GM12878 (cell line): ENCODE data around the gene TOR1A. TPM values are rescaled to one million over a fixed set of nuclear protein-coding genes. Genes with fewer than 3 reads are reported as not detected.

Source experiments
- ATAC-seq: fragments of 200-7000 bp; cut with Tn5 transposase; 3 replicates; pipeline ENCODE4 v1.9.1; 2020; ENCODE audit warnings: mild to moderate bottlenecking, moderate library complexity
- BruUV-seq: library from RNA; stranded (reverse); fragments of 400-500 nt; replicated peaks from 2 replicates; lab custom pipeline; 2021; lab: Mats Ljungman, UMichigan
- CTCF ChIA-PET: fragments of 300-600 bp; sonication (Branson Sonifier 250); formaldehyde crosslinking; extraction: SDS; loops from one replicate; lab custom pipeline; 2021; ENCODE audit warnings: inconsistent platforms; lab: Yijun Ruan, JAX
- POLR2A ChIA-PET: fragments of 350-600 bp; formaldehyde crosslinking; extraction: SDS; loops from one replicate; lab custom pipeline; 2021; ENCODE audit warnings: inconsistent platforms; lab: Charles Lee
- RAD21 ChIA-PET: fragments of 300-600 bp; sonication (Branson Sonifier 250); formaldehyde crosslinking; loops from one replicate; lab custom pipeline; 2023; ENCODE audit warnings: antibody characterized with exemption; ENCODE audit not compliant: unreplicated experiment; lab: Charles Lee
- SMC1A ChIA-PET: fragments of 300-600 bp; sonication (Branson Sonifier 250); formaldehyde crosslinking; loops from one replicate; lab custom pipeline; 2023; ENCODE audit not compliant: unreplicated experiment, uncharacterized antibody; lab: Charles Lee
- DNase-seq: peaks from one replicate; pipeline ENCODE4 v3.0.0-alpha.2; 2011; ENCODE audit warnings: low read depth, low spot score
- FAIRE-seq: peaks from 3 replicates; lab custom pipeline; 2011; peaks lifted over from hg19 to GRCh38; lab: Jason Lieb, UNC
- H2AFZ ChIP-seq: 2 replicates; pipeline ENCODE4 v1.6.0; 2011; ENCODE audit warnings: low read depth, low read length, control low read depth; ENCODE audit not compliant: control insufficient read depth
- H3K27ac ChIP-seq: 2 replicates; pipeline ENCODE4 v1.5.1; 2011; ENCODE audit warnings: control low read depth; ENCODE audit not compliant: control insufficient read depth, insufficient read depth
- H3K27me3 ChIP-seq, 2 experiments: replicated peaks in 1 of 2; 2 replicates each; pipeline versions ENCODE4 v1.6.0 to v1.6.1; 2011; ENCODE audit warnings: low read length in 1 of 2; ENCODE audit not compliant: control insufficient read depth in 2 of 2, insufficient read depth in 2 of 2
- H3K36me3 ChIP-seq, 2 experiments: 2 replicates each; pipeline ENCODE4 v1.5.1; 2011; ENCODE audit warnings: low read length in 1 of 2; ENCODE audit not compliant: control insufficient read depth in 2 of 2, insufficient read depth in 2 of 2
- H3K4me1 ChIP-seq: 2 replicates; pipeline ENCODE4 v1.6.1; 2011; ENCODE audit warnings: mild to moderate bottlenecking, low read length, moderate library complexity, mixed read lengths; ENCODE audit not compliant: control insufficient read depth, insufficient read depth
- H3K4me2 ChIP-seq: 2 replicates; pipeline ENCODE4 v1.6.0; 2011; ENCODE audit warnings: control low read depth; ENCODE audit not compliant: control insufficient read depth, insufficient read depth
- H3K4me3 ChIP-seq: fragments of 200-600 bp; sonication (generic); 2 replicates; pipeline ENCODE4 v1.5.1; 2016
- H3K79me2 ChIP-seq: 2 replicates; pipeline ENCODE4 v1.6.0; 2011; ENCODE audit warnings: low read length; ENCODE audit not compliant: control insufficient read depth, insufficient read depth
- H3K9ac ChIP-seq: 2 replicates; pipeline ENCODE4 v1.8.0; 2011; ENCODE audit warnings: low read length, control low read depth, mixed read lengths; ENCODE audit not compliant: control insufficient read depth, insufficient read depth
- H3K9me3 ChIP-seq: replicated peaks from 3 replicates; pipeline ENCODE4 v1.5.1; 2011; ENCODE audit warnings: mild to moderate bottlenecking, low read length; ENCODE audit not compliant: control insufficient read depth, insufficient read depth
- H4K20me1 ChIP-seq: 2 replicates; pipeline ENCODE4 v1.6.0; 2011; ENCODE audit not compliant: control insufficient read depth, insufficient read depth
- CHD1 ChIP-seq: IDR thresholded peaks from 2 replicates; pipeline ENCODE4 v1.6.1; 2012; ENCODE audit warnings: low read depth, low read length, improper control_type of control experiment
- ELK1 ChIP-seq: IDR thresholded peaks from 2 replicates; pipeline ENCODE4 v1.6.1; 2012; ENCODE audit warnings: low read depth, low read length, improper control_type of control experiment
- USF1 ChIP-seq: IDR thresholded peaks from 2 replicates; pipeline ENCODE4 v1.6.1; 2011; ENCODE audit warnings: borderline replicate concordance, low read depth, mild to moderate bottlenecking, moderate library complexity, mixed read lengths, low read length; ENCODE audit not compliant: insufficient read depth; ENCODE audit errors: extremely low read length
- WGBS: methylation state at CpG from one replicate; pipeline ENCODE4 v1.1.6; 2016; ENCODE audit warnings: low lambda C conversion rate; ENCODE audit not compliant: insufficient replicate concordance, insufficient coverage; ENCODE audit errors: missing lambda C conversion rate; 5-methylcytosine and 5-hydroxymethylcytosine counted together
- in situ Hi-C: fragments of 300-500 bp; cut with MboI; formaldehyde crosslinking; loops from 9 replicates; pipeline ENCODE4 v1.14.3; 2018; ENCODE audit warnings: mixed read lengths
- intact Hi-C: fragments of 100-400 bp; cut with micrococcal nuclease; formaldehyde crosslinking; loops from one replicate; pipeline ENCODE4 v1.14.2; 2022; ENCODE audit not compliant: unreplicated experiment
- polyA plus RNA-seq, 11 experiments: library from polyadenylated mRNA; depleted of rRNA in 4 of 11; unstranded in 6 of 11; stranded (reverse) in 5 of 11; fragments of >200 nt; fragmentation: Nextera tagmentation in 4 of 11; fragmentation: Illumina TruSeq in 1 of 11; extraction: Ambion mirVana in 4 of 11; extraction: Trizol in 1 of 11; gene quantifications; 1 replicate in 1 of 11; 2 replicates in 10 of 11; pipeline versions ENCODE4 v1.2.1 to v1.2.3, GENCODE V29; 2011 to 2016; ENCODE audit warnings: inconsistent platforms in 2 of 11, missing spikeins in 2 of 11, low read depth in 1 of 11
- total RNA-seq, 4 experiments: library from RNA; depleted of rRNA in 3 of 4; stranded (reverse); fragments of >200 nt in 3 of 4; fragmentation: Illumina TruSeq in 1 of 4; extraction: Trizol in 1 of 4; gene quantifications; 2 replicates each; pipeline versions ENCODE4 v1.2.1 to v1.2.3, GENCODE V29; 2013 to 2021

The TOR1A gene
- total and polyA plus RNA-seq, 10 of the 15 experiments (the other 5 are each of a cell fraction or from before 2014, with no cell fraction given) = 3.2 to 60.8 (median 38.6) TPM

GRCh38 chr9:129865668-129866320 lies 41.9 kb upstream of the TOR1A start:
- H3K36me3 ChIP-seq = peaks cover 0 to 2% of the 10 kb centered on the region in 2 experiments; a peak in 3 of 4 replicates
- ChIA-PET SMC1A (no interaction called here), POLR2A (no interaction called here), CTCF (no interaction called here), RAD21 (no interaction called here)
- H3K4me1 ChIP-seq = peaks cover 5% of the 10 kb centered on the region
- no peak overlapping the region for H3K9ac ChIP-seq
- H3K9me3 ChIP-seq = no peaks in the 10 kb centered on the region
- in situ Hi-C loops (no loop called here), intact Hi-C loops (no loop called here)
- TF ChIP-seq USF1 = no peak
- no peak for TF ChIP-seq ELK1
- TF ChIP-seq CHD1 = no peak
- no peak overlapping the region for H3K27ac ChIP-seq
- FAIRE-seq (no peak), DNase-seq (no peak), ATAC-seq (no peak)
- H3K4me2 ChIP-seq = no peak overlapping the region
- no TSS peak for BruUV-seq
- H3K79me2 ChIP-seq = no peaks in the 10 kb centered on the region
- H4K20me1 ChIP-seq = no peaks in the 10 kb centered on the region
- no peak overlapping the region for H2AFZ ChIP-seq
- H3K4me3 ChIP-seq = no peak overlapping the region
- H3K27me3 ChIP-seq = no peaks in the 10 kb centered on the region
- 77% methylated on average over 13 of the region's 14 CpGs for WGBS
